Nephron progenitor cell (in vitro differentiated cells): ENCODE measurements around the gene TAS2R39.
"Not testable (repeated sequence)": the region's sequence is repeated elsewhere in the genome, so short reads cannot be mapped to it uniquely, and the experiment has no call there.

Experiments
- DNase-seq: peaks from one replicate; pipeline ENCODE4 v3.0.0; 2021
- H3K27ac Mint-ChIP-seq: 2 replicates; pipeline ENCODE4 v1.8.0; 2021; ENCODE audit warnings: mild to moderate bottlenecking, moderate library complexity, mixed read lengths
- H3K27me3 Mint-ChIP-seq: 2 replicates; pipeline ENCODE4 v1.8.0; 2021; ENCODE audit warnings: mild to moderate bottlenecking, low read depth, mixed read lengths; ENCODE audit not compliant: poor library complexity
- H3K36me3 Mint-ChIP-seq: 2 replicates; pipeline ENCODE4 v1.8.0; 2021; ENCODE audit warnings: low read depth, mixed read lengths
- H3K4me1 Mint-ChIP-seq: 2 replicates; pipeline ENCODE4 v1.8.0; 2021; ENCODE audit warnings: mixed read lengths
- H3K4me3 Mint-ChIP-seq: 2 replicates; pipeline ENCODE4 v1.8.0; 2021; ENCODE audit warnings: mild to moderate bottlenecking, moderate library complexity, mixed read lengths
- H3K9me3 Mint-ChIP-seq: 2 replicates; pipeline ENCODE4 v1.8.0; 2021; ENCODE audit warnings: mild to moderate bottlenecking, moderate library complexity, mixed read lengths
- CTCF ChIP-seq: fragments of 200-600 bp; sonication (generic); IDR thresholded peaks from 2 replicates; pipeline ENCODE4 v1.5.0; 2021; ENCODE audit warnings: antibody characterized with exemption

TAS2R39 gene

GRCh38 chr7:143210541-143210940 lies 27.3 kb downstream of the TAS2R39 start:
- H3K4me3 Mint-ChIP-seq, result no peak overlapping the region
- peaks cover 19% of the 10 kb centered on the region for H3K9me3 Mint-ChIP-seq
- no peak for DNase-seq
- no peak overlapping the region for H3K27ac Mint-ChIP-seq
- H3K36me3 Mint-ChIP-seq, result no peaks in the 10 kb centered on the region
- peaks cover 12% of the 10 kb centered on the region for H3K4me1 Mint-ChIP-seq
- H3K27me3 Mint-ChIP-seq, result peaks cover 6% of the 10 kb centered on the region
- TF ChIP-seq CTCF, result no peak

- DNase-seq, H3K27ac Mint-ChIP-seq: not testable (repeated sequence)
- peaks cover 19% of the 10 kb centered on the region for H3K9me3 Mint-ChIP-seq
Measured at GRCh38 chr7:143213478-143213877, 30.3 kb downstream of the TAS2R39 start.

GRCh38 chr7:143214789-143215679 lies 31.8 kb downstream of the TAS2R39 start:
- TF ChIP-seq CTCF, result peak; percentile 99

More at GRCh38 chr7:143213478-143213877, 30.3 kb downstream of the TAS2R39 start:
- not testable (repeated sequence) for H3K4me3 Mint-ChIP-seq, H3K36me3 Mint-ChIP-seq
- Mint-ChIP-seq H3K4me1 (peaks cover 12% of the 10 kb centered on the region), H3K27me3 (peaks cover 16% of the 10 kb centered on the region)

GRCh38 chr7:143216151-143216550 lies 32.9 kb downstream of the TAS2R39 start:
- Mint-ChIP-seq H3K4me1 (no peaks in the 10 kb centered on the region), H3K36me3 (no peaks in the 10 kb centered on the region), H3K27me3 (peaks cover 17% of the 10 kb centered on the region), H3K4me3 (no peak overlapping the region), H3K9me3 (peaks cover 19% of the 10 kb centered on the region), H3K27ac (no peak overlapping the region)
- no peak for TF ChIP-seq CTCF
- DNase-seq, result no peak

More at GRCh38 chr7:143214789-143215679, 31.8 kb downstream of the TAS2R39 start:
- Mint-ChIP-seq H3K9me3 (peaks cover 19% of the 10 kb centered on the region), H3K4me1 (no peaks in the 10 kb centered on the region), H3K36me3 (no peaks in the 10 kb centered on the region), H3K27ac (no peak overlapping the region), H3K4me3 (no peak overlapping the region), H3K27me3 (peaks cover 17% of the 10 kb centered on the region)
- peak; percentile 62 for DNase-seq

GRCh38 chr7:143216686-143217085 lies 33.5 kb downstream of the TAS2R39 start:
- H3K36me3 Mint-ChIP-seq, result no peaks in the 10 kb centered on the region
- no peak for DNase-seq
- TF ChIP-seq CTCF, result no peak
- no peak overlapping the region for H3K27ac Mint-ChIP-seq
- H3K27me3 Mint-ChIP-seq, result peaks cover 21% of the 10 kb centered on the region
- no peak overlapping the region for H3K4me3 Mint-ChIP-seq
- peaks cover 17% of the 10 kb centered on the region for H3K9me3 Mint-ChIP-seq
- H3K4me1 Mint-ChIP-seq, result no peaks in the 10 kb centered on the region

- no peak overlapping the region for H3K4me3 Mint-ChIP-seq
- peaks cover 7% of the 10 kb centered on the region for H3K9me3 Mint-ChIP-seq
- no peak for DNase-seq
- no peaks in the 10 kb centered on the region for H3K36me3 Mint-ChIP-seq
- no peak for TF ChIP-seq CTCF
- H3K27me3 Mint-ChIP-seq, result peaks cover 31% of the 10 kb centered on the region
- no peaks in the 10 kb centered on the region for H3K4me1 Mint-ChIP-seq
- no peak overlapping the region for H3K27ac Mint-ChIP-seq
Measured at GRCh38 chr7:143217806-143218205, 34.6 kb downstream of the TAS2R39 start.
